HEK293 (cell line): ENCODE data around the gene CLCNKB.

ENCODE experiments used
- CTCF ChIA-PET: fragments of 350-600 bp; formaldehyde crosslinking; extraction: SDS; loops from one replicate; lab custom pipeline; 2021; ENCODE audit warnings: antibody characterized with exemption; lab: Yijun Ruan, JAX
- POLR2A ChIA-PET: fragments of 300-600 bp; formaldehyde crosslinking; extraction: SDS; loops from one replicate; lab custom pipeline; 2020; ENCODE audit warnings: antibody characterized with exemption, inconsistent platforms; lab: Yijun Ruan, JAX
- H3K27ac ChIP-seq: fragments of 200-500 bp; sonication (Bioruptor generic); 2 replicates; pipeline ENCODE4 v1.5.1; 2014; ENCODE audit warnings: low read depth, low read length, control low read depth, inconsistent platforms; ENCODE audit errors: extremely low read depth
- H3K36me3 ChIP-seq, 2 experiments: fragments of 200-500 bp in 1 of 2; sonication (Bioruptor generic) in 1 of 2; 1 replicate in 1 of 2; 2 replicates in 1 of 2; pipeline ENCODE4 v1.5.1; 2014 to 2017; ENCODE audit warnings: inconsistent platforms in 2 of 2, low read length in 2 of 2; ENCODE audit not compliant: control insufficient read depth in 2 of 2, insufficient read depth in 1 of 2
- H3K4me1 ChIP-seq: fragments of 200-500 bp; sonication (Bioruptor generic); 2 replicates; pipeline ENCODE4 v1.5.1; 2014; ENCODE audit warnings: mild to moderate bottlenecking, low read length, inconsistent platforms; ENCODE audit not compliant: control insufficient read depth, insufficient read depth
- H3K4me3 ChIP-seq: 2 replicates; pipeline ENCODE4 v1.5.1; 2011; ENCODE audit warnings: low read depth, mild to moderate bottlenecking, control low read depth, low read length, moderate library complexity
- H3K9me3 ChIP-seq: fragments of 200-500 bp; sonication (Bioruptor generic); 2 replicates; pipeline ENCODE4 v1.5.1; 2014; ENCODE audit warnings: low read depth, low read length, inconsistent platforms; ENCODE audit not compliant: control insufficient read depth, insufficient read depth
- EGR2 ChIP-seq: fragments of 450-650 bp; formaldehyde crosslinking; IDR thresholded peaks from 2 replicates; pipeline ENCODE4 v1.5.1; 2016; ENCODE audit warnings: low read depth, missing biosample characterization, missing genetic modification characterization
- GFI1B ChIP-seq: fragments of 450-650 bp; formaldehyde crosslinking; IDR thresholded peaks from 2 replicates; pipeline ENCODE4 v1.5.1; 2016; ENCODE audit warnings: missing biosample characterization, missing genetic modification characterization
- GLIS1 ChIP-seq: fragments of 450-650 bp; formaldehyde crosslinking; IDR thresholded peaks from 2 replicates; pipeline ENCODE4 v1.5.1; 2016; ENCODE audit warnings: missing biosample characterization, missing genetic modification characterization
- GLIS2 ChIP-seq: fragments of 450-650 bp; formaldehyde crosslinking; IDR thresholded peaks from 2 replicates; pipeline ENCODE4 v1.5.1; 2016; ENCODE audit warnings: missing biosample characterization, missing genetic modification characterization
- HOXA7 ChIP-seq: sonication (generic); formaldehyde crosslinking; IDR thresholded peaks from 2 replicates; pipeline ENCODE4 v1.8.1; 2022; ENCODE audit warnings: missing genetic modification reagents, borderline replicate concordance
- KLF1 ChIP-seq: fragments of 450-650 bp; formaldehyde crosslinking; IDR thresholded peaks from 2 replicates; pipeline ENCODE4 v1.5.1; 2016; ENCODE audit warnings: missing biosample characterization, missing genetic modification characterization
- KLF16 ChIP-seq: fragments of 450-650 bp; formaldehyde crosslinking; IDR thresholded peaks from 2 replicates; pipeline ENCODE4 v1.5.1; 2017; ENCODE audit warnings: missing biosample characterization, missing genetic modification characterization
- KLF7 ChIP-seq: fragments of 450-650 bp; formaldehyde crosslinking; IDR thresholded peaks from 2 replicates; pipeline ENCODE4 v1.5.1; 2016; ENCODE audit warnings: missing biosample characterization, missing genetic modification characterization, borderline replicate concordance
- KLF9 ChIP-seq: fragments of 450-650 bp; formaldehyde crosslinking; IDR thresholded peaks from 2 replicates; pipeline ENCODE4 v1.5.1; 2016; ENCODE audit warnings: missing biosample characterization, missing genetic modification characterization, low read depth
- SP2 ChIP-seq: fragments of 450-650 bp; formaldehyde crosslinking; IDR thresholded peaks from 2 replicates; pipeline ENCODE4 v1.5.1; 2016; ENCODE audit warnings: missing biosample characterization, missing genetic modification characterization
- SP3 ChIP-seq: fragments of 450-650 bp; formaldehyde crosslinking; IDR thresholded peaks from 2 replicates; pipeline ENCODE4 v1.5.1; 2016; ENCODE audit warnings: missing biosample characterization, missing genetic modification characterization
- ZFHX2 ChIP-seq: fragments of 450-650 bp; formaldehyde crosslinking; conservative IDR thresholded peaks from 2 replicates; pipeline ENCODE4 v1.5.1; 2016; ENCODE audit warnings: missing biosample characterization, missing genetic modification characterization
- ZNF112 ChIP-seq: fragments of 450-650 bp; formaldehyde crosslinking; IDR thresholded peaks from 2 replicates; pipeline ENCODE4 v1.5.0; 2017; ENCODE audit warnings: missing biosample characterization, missing genetic modification characterization
- ZNF184 ChIP-seq: fragments of 450-650 bp; IDR thresholded peaks from 2 replicates; pipeline ENCODE4 v1.5.1; 2018; ENCODE audit warnings: missing biosample characterization, mild to moderate bottlenecking, missing genetic modification characterization
- ZNF202 ChIP-seq: fragments of 450-650 bp; formaldehyde crosslinking; IDR thresholded peaks from 2 replicates; pipeline ENCODE4 v1.5.1; 2016; ENCODE audit warnings: missing biosample characterization, missing genetic modification characterization, borderline replicate concordance
- ZNF239 ChIP-seq: fragments of 450-650 bp; formaldehyde crosslinking; IDR thresholded peaks from 2 replicates; pipeline ENCODE4 v1.5.1; 2016; ENCODE audit warnings: missing biosample characterization, missing genetic modification characterization
- ZNF335 ChIP-seq: fragments of 450-650 bp; formaldehyde crosslinking; conservative IDR thresholded peaks from 2 replicates; pipeline ENCODE4 v1.5.1; 2016; ENCODE audit warnings: missing biosample characterization, missing genetic modification characterization
- ZNF529 ChIP-seq: fragments of 450-650 bp; formaldehyde crosslinking; IDR thresholded peaks from 2 replicates; pipeline ENCODE4 v1.5.1; 2017; ENCODE audit warnings: missing genetic modification characterization, missing biosample characterization; ENCODE audit not compliant: insufficient replicate concordance
- ZNF610 ChIP-seq: fragments of 450-650 bp; formaldehyde crosslinking; IDR thresholded peaks from 2 replicates; pipeline ENCODE4 v1.5.1; 2016; ENCODE audit warnings: missing biosample characterization, missing genetic modification characterization, borderline replicate concordance
- ZNF660 ChIP-seq: fragments of 450-650 bp; IDR thresholded peaks from 2 replicates; pipeline ENCODE4 v1.5.1; 2018; ENCODE audit warnings: missing biosample characterization, mild to moderate bottlenecking, missing genetic modification characterization
- TF ChIP-seq, protein P1 (sequence below): fragments of 450-650 bp; formaldehyde crosslinking; IDR thresholded peaks from 2 replicates; pipeline ENCODE4 v1.5.1; 2016; ENCODE audit warnings: missing biosample characterization, missing genetic modification characterization
- TF ChIP-seq, protein P2 (sequence below): fragments of 450-650 bp; formaldehyde crosslinking; IDR thresholded peaks from 2 replicates; pipeline ENCODE4 v1.5.1; 2016; ENCODE audit warnings: missing biosample characterization, missing genetic modification characterization
- TF ChIP-seq, protein P3 (sequence below): fragments of 450-650 bp; formaldehyde crosslinking; IDR thresholded peaks from 2 replicates; pipeline ENCODE4 v1.5.1; 2016; ENCODE audit warnings: missing biosample characterization, missing genetic modification characterization
- TF ChIP-seq, protein P4 (sequence below): fragments of 450-650 bp; formaldehyde crosslinking; IDR thresholded peaks from 2 replicates; pipeline ENCODE4 v1.5.1; 2016; ENCODE audit warnings: missing biosample characterization, missing genetic modification characterization

CLCNKB gene

DNA sequence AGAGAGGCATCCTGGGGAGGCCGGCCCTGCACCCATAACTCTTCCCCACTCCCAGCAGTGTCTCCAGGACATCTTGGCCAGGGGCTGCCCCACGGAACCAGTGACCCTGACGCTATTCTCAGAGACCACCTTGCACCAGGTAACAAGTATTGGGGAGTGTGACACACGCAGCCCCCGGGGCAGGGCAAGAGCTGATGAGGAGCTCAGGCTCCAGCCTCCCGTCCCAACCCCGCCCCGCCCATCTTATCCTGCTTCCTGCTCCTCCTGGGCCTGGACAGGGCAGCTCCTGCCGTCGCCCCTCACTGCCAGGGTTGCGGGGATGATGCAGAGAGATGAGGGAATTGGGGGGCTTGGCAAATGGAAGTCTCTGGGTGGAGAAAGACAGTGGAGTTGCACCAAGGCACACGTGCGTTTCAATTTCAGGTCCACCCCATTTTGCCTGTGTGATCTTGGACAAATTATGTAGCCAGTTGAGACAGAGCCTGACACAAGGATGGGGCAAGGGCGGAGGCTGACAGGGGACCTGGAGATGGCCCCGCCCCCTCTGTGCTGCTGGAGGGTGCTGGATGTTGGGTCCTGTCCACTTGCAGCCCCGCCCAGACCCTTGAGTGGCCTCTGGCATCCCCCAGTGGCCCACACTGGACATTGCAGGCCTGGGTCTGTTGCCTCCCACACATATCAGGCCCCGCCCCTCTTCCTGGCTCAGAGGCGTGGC, 11.0 kb upstream of the CLCNKB start:
- peak; percentile 79 for TF ChIP-seq KLF9 (tag by site-specific recombination)
- TF ChIP-seq, protein P1, sequence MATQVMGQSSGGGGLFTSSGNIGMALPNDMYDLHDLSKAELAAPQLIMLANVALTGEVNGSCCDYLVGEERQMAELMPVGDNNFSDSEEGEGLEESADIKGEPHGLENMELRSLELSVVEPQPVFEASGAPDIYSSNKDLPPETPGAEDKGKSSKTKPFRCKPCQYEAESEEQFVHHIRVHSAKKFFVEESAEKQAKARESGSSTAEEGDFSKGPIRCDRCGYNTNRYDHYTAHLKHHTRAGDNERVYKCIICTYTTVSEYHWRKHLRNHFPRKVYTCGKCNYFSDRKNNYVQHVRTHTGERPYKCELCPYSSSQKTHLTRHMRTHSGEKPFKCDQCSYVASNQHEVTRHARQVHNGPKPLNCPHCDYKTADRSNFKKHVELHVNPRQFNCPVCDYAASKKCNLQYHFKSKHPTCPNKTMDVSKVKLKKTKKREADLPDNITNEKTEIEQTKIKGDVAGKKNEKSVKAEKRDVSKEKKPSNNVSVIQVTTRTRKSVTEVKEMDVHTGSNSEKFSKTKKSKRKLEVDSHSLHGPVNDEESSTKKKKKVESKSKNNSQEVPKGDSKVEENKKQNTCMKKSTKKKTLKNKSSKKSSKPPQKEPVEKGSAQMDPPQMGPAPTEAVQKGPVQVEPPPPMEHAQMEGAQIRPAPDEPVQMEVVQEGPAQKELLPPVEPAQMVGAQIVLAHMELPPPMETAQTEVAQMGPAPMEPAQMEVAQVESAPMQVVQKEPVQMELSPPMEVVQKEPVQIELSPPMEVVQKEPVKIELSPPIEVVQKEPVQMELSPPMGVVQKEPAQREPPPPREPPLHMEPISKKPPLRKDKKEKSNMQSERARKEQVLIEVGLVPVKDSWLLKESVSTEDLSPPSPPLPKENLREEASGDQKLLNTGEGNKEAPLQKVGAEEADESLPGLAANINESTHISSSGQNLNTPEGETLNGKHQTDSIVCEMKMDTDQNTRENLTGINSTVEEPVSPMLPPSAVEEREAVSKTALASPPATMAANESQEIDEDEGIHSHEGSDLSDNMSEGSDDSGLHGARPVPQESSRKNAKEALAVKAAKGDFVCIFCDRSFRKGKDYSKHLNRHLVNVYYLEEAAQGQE (tag by site-specific recombination), result no peak
- TF ChIP-seq SP2 (tag by site-specific recombination), result peak; percentile 51
- TF ChIP-seq ZFHX2 (tag by site-specific recombination), result peak; percentile 84
- 0 out of 2 replicates have a peak, but pooled peaks have one; percentile 26 for TF ChIP-seq ZNF335
- TF ChIP-seq, protein P2, sequence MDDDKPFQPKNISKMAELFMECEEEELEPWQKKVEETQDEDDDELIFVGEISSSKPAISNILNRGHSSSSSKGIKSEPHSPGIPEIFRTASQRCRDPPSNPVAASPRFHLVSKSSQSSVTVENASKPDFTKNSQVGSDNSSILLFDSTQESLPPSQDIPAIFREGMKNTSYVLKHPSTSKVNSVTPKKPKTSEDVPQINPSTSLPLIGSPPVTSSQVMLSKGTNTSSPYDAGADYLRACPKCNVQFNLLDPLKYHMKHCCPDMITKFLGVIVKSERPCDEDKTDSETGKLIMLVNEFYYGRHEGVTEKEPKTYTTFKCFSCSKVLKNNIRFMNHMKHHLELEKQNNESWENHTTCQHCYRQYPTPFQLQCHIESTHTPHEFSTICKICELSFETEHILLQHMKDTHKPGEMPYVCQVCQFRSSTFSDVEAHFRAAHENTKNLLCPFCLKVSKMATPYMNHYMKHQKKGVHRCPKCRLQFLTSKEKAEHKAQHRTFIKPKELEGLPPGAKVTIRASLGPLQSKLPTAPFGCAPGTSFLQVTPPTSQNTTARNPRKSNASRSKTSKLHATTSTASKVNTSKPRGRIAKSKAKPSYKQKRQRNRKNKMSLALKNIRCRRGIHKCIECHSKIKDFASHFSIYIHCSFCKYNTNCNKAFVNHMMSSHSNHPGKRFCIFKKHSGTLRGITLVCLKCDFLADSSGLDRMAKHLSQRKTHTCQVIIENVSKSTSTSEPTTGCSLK (tag by site-specific recombination), result no peak
- TF ChIP-seq SP3 (tag by site-specific recombination), result peak; percentile 42; the same call in 1 of the 2 replicates
- TF ChIP-seq KLF7 (tag by site-specific recombination), result peak; percentile 47; the same call in 1 of the 2 replicates
- TF ChIP-seq HOXA7 (CRISPR knock-in tag), result no peak
- TF ChIP-seq GLIS1 (tag by site-specific recombination), result peak; percentile 21; the same call in 1 of the 2 replicates
- TF ChIP-seq GFI1B (tag by site-specific recombination), result no peak
- TF ChIP-seq ZNF610 (tag by site-specific recombination), result no peak
- 0 out of 2 replicates have a peak, but pooled peaks have one; percentile 26 for TF ChIP-seq KLF16
- TF ChIP-seq ZNF239, result no peak
- TF ChIP-seq ZNF660 (tag by site-specific recombination), result no peak
- TF ChIP-seq, protein P3, sequence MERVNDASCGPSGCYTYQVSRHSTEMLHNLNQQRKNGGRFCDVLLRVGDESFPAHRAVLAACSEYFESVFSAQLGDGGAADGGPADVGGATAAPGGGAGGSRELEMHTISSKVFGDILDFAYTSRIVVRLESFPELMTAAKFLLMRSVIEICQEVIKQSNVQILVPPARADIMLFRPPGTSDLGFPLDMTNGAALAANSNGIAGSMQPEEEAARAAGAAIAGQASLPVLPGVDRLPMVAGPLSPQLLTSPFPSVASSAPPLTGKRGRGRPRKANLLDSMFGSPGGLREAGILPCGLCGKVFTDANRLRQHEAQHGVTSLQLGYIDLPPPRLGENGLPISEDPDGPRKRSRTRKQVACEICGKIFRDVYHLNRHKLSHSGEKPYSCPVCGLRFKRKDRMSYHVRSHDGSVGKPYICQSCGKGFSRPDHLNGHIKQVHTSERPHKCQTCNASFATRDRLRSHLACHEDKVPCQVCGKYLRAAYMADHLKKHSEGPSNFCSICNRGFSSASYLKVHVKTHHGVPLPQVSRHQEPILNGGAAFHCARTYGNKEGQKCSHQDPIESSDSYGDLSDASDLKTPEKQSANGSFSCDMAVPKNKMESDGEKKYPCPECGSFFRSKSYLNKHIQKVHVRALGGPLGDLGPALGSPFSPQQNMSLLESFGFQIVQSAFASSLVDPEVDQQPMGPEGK (tag by site-specific recombination), result peak; percentile 54
- no peak for TF ChIP-seq ZNF184 (tag by site-specific recombination)
- TF ChIP-seq ZNF529 (tag by site-specific recombination), result no peak
- TF ChIP-seq, protein P4, sequence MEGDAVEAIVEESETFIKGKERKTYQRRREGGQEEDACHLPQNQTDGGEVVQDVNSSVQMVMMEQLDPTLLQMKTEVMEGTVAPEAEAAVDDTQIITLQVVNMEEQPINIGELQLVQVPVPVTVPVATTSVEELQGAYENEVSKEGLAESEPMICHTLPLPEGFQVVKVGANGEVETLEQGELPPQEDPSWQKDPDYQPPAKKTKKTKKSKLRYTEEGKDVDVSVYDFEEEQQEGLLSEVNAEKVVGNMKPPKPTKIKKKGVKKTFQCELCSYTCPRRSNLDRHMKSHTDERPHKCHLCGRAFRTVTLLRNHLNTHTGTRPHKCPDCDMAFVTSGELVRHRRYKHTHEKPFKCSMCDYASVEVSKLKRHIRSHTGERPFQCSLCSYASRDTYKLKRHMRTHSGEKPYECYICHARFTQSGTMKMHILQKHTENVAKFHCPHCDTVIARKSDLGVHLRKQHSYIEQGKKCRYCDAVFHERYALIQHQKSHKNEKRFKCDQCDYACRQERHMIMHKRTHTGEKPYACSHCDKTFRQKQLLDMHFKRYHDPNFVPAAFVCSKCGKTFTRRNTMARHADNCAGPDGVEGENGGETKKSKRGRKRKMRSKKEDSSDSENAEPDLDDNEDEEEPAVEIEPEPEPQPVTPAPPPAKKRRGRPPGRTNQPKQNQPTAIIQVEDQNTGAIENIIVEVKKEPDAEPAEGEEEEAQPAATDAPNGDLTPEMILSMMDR (tag by site-specific recombination), result peak; percentile 79; the same call in 1 of the 2 replicates
- TF ChIP-seq GLIS2 (tag by site-specific recombination), result peak; percentile 40
- no peak for TF ChIP-seq ZNF202 (tag by site-specific recombination)
- TF ChIP-seq ZNF112, result no peak
- peak; percentile 31; the same call in 1 of the 2 replicates for TF ChIP-seq KLF1 (tag by site-specific recombination)
- TF ChIP-seq EGR2 (tag by site-specific recombination), result peak; percentile 65
- CTCF ChIA-PET, result interaction anchor here (0.7 to 2.5 kb wide), 7 partner anchors 9 to 241 kb away, joined by 3 to 14 read pairs (median 4); partner anchors contain the start of gene HSPB7
- Histone ChIP-seq H3K4me1 (no peaks in the 10 kb centered on the region), H3K27ac (no peak overlapping the region), H3K9me3 (no peaks in the 10 kb centered on the region), H3K4me3 (no peak overlapping the region), H3K36me3 (no peaks in the 10 kb centered on the region)
- POLR2A ChIA-PET, result interaction anchor here (0.8 kb wide), 1 partner anchor 9 kb away, joined by 3 read pairs; no protein-coding TSS in a partner anchor
